ENCODE measurements around the gene LPAR3.

The LPAR3 gene, protein sequence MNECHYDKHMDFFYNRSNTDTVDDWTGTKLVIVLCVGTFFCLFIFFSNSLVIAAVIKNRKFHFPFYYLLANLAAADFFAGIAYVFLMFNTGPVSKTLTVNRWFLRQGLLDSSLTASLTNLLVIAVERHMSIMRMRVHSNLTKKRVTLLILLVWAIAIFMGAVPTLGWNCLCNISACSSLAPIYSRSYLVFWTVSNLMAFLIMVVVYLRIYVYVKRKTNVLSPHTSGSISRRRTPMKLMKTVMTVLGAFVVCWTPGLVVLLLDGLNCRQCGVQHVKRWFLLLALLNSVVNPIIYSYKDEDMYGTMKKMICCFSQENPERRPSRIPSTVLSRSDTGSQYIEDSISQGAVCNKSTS

GRCh38 chr1:84892705-84893618, at the start of gene LPAR3:
LPAR3 (minus strand) TSS chr1:84893206; CDS start chr1:84866120, 27,086 bp downstream.
- H3K27ac ChIP-seq (ENCODE audit: low read length): no peak within 1 kb of the TSS
- no peaks in the 10 kb centered on the region for H3K9me3 ChIP-seq (ENCODE audit: control insufficient read depth, insufficient read depth, low read length)
- H3K27me3 ChIP-seq (ENCODE audit: control insufficient read depth, insufficient read depth, low read length): peaks cover 5% of the 10 kb centered on the region; the same call in 1 of the 2 replicates
- DNase-seq (ENCODE audit: low read depth, low spot score): no peak
- WGBS (ENCODE audit: insufficient coverage, insufficient read length): no CpG with 5 or more reads among the region's 93 CpGs
- peak within 1 kb of the TSS; percentile 46; the same call in 1 of the 2 replicates for H3K4me3 ChIP-seq (ENCODE audit: low read length)
- peaks cover 5% of the 10 kb centered on the region; the same call in 1 of the 2 replicates for H3K4me1 ChIP-seq (ENCODE audit: control insufficient read depth, insufficient read depth, low read length)
- no peaks in the 10 kb centered on the region for H3K36me3 ChIP-seq (ENCODE audit: control insufficient read depth, insufficient read depth, low read length)

- H3K4me1 ChIP-seq (ENCODE audit: control insufficient read depth, insufficient read depth, low read length): no peaks in the 10 kb centered on the region
- H3K27ac ChIP-seq (ENCODE audit: low read length): no peak overlapping the region
These were observed 48.8 kb upstream of the LPAR3 start for GRCh38 chr1:84941843-84942242.

GRCh38 chr1:84940481-84940880, 47.5 kb upstream of the LPAR3 start:
- no peak for DNase-seq (ENCODE audit: low read depth, low spot score)
- Histone ChIP-seq H3K4me3 (ENCODE audit: low read length) (no peak overlapping the region), H3K36me3 (ENCODE audit: control insufficient read depth, insufficient read depth, low read length) (no peaks in the 10 kb centered on the region), H3K9me3 (ENCODE audit: control insufficient read depth, insufficient read depth, low read length) (no peaks in the 10 kb centered on the region), H3K27ac (ENCODE audit: low read length) (no peak overlapping the region), H3K27me3 (ENCODE audit: control insufficient read depth, insufficient read depth, low read length) (no peaks in the 10 kb centered on the region), H3K4me1 (ENCODE audit: control insufficient read depth, insufficient read depth, low read length) (no peaks in the 10 kb centered on the region)
- WGBS (ENCODE audit: insufficient coverage, insufficient read length): no CpG with 5 or more reads among the region's 4 CpGs

More at GRCh38 chr1:84941843-84942242, 48.8 kb upstream of the LPAR3 start:
- Histone ChIP-seq H3K27me3 (ENCODE audit: control insufficient read depth, insufficient read depth, low read length) (no peaks in the 10 kb centered on the region), H3K9me3 (ENCODE audit: control insufficient read depth, insufficient read depth, low read length) (no peaks in the 10 kb centered on the region), H3K36me3 (ENCODE audit: control insufficient read depth, insufficient read depth, low read length) (no peaks in the 10 kb centered on the region), H3K4me3 (ENCODE audit: low read length) (no peak overlapping the region)
- DNase-seq (ENCODE audit: low read depth, low spot score): no peak
- WGBS (ENCODE audit: insufficient coverage, insufficient read length): no CpG with 5 or more reads among the region's 1 CpG

GRCh38 chr1:84939761-84940160, 46.8 kb upstream of the LPAR3 start:
- no peak for DNase-seq (ENCODE audit: low read depth, low spot score)
- Histone ChIP-seq H3K4me1 (ENCODE audit: control insufficient read depth, insufficient read depth, low read length) (no peaks in the 10 kb centered on the region), H3K4me3 (ENCODE audit: low read length) (no peak overlapping the region), H3K27ac (ENCODE audit: low read length) (no peak overlapping the region), H3K36me3 (ENCODE audit: control insufficient read depth, insufficient read depth, low read length) (no peaks in the 10 kb centered on the region), H3K9me3 (ENCODE audit: control insufficient read depth, insufficient read depth, low read length) (no peaks in the 10 kb centered on the region), H3K27me3 (ENCODE audit: control insufficient read depth, insufficient read depth, low read length) (no peaks in the 10 kb centered on the region)
- WGBS (ENCODE audit: insufficient coverage, insufficient read length): no CpG with 5 or more reads among the region's 11 CpGs

GRCh38 chr1:84939151-84939550, 46.1 kb upstream of the LPAR3 start:
- no peak overlapping the region for H3K4me3 ChIP-seq (ENCODE audit: low read length)
- no peak for DNase-seq (ENCODE audit: low read depth, low spot score)
- no peaks in the 10 kb centered on the region for H3K9me3 ChIP-seq (ENCODE audit: control insufficient read depth, insufficient read depth, low read length)
- H3K36me3 ChIP-seq (ENCODE audit: control insufficient read depth, insufficient read depth, low read length): no peaks in the 10 kb centered on the region
- H3K27me3 ChIP-seq (ENCODE audit: control insufficient read depth, insufficient read depth, low read length): no peaks in the 10 kb centered on the region
- no peaks in the 10 kb centered on the region for H3K4me1 ChIP-seq (ENCODE audit: control insufficient read depth, insufficient read depth, low read length)
- WGBS (ENCODE audit: insufficient coverage, insufficient read length): no CpG with 5 or more reads among the region's 8 CpGs
- no peak overlapping the region for H3K27ac ChIP-seq (ENCODE audit: low read length)

DNA sequence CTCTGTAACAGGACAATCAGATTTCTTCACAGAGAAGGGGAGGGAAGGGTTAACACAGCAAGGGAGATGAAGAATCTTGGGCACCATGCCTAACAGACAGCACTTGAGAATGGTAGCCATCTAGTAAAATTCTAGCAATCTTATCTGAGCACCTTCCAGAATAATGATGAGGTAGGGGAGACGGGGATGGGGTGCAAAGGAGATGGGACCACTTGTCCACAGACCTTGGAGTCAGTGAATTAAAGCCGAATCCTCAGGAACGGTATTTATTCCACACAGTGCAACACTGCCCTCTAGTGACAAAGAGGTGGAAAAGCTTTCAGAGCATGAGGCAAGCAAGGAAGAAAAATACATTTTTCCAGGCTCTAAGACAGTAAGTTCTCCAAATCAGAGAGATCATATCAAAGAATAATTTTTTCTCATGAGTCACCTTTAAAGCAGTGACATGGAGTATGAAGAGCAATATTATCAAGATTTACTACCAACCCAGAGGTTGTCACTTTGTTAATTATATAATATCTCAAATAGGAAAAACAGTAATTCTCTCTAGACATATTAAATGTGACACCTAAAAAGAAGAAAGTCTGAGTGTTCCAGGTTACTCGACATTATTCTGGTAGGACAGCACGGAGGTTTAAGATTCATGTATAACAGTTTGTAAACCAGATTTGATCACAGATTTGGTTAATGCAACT, 43.3 kb upstream of the LPAR3 start:
- no peaks in the 10 kb centered on the region for H3K36me3 ChIP-seq (ENCODE audit: control insufficient read depth, insufficient read depth, low read length)
- no peak overlapping the region for H3K4me3 ChIP-seq (ENCODE audit: low read length)
- WGBS (ENCODE audit: insufficient coverage, insufficient read length): no CpG with 5 or more reads among the region's 5 CpGs

DNA sequence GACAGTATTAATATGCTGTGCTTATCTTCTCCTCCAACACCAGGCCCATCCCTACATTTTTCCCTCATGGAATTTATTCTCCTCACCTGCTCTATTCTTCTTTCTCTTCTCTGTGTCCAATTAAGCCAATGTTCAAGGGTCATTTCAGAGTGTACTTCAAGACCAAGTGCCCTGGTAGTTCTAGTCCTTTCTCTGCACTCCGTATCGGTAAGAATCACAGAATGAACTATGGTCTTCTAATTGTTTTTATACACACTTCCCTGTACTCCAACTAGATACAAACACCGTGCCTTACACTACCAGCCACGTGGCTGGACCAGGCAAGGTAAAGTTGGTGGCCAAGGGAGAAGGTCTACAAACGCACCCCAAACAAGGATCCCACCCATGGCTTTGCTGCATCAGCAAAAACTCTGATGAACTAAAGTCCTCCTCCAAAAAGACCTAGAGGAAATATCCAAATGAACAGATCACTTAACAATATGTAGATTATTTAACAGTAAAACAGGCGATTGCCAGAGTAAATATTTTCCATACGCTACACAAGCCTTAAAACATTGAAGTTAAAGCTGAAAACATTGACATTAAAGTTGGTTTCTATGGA, 40.1 kb upstream of the LPAR3 start:
- Histone ChIP-seq H3K9me3 (ENCODE audit: control insufficient read depth, insufficient read depth, low read length) (no peaks in the 10 kb centered on the region), H3K4me1 (ENCODE audit: control insufficient read depth, insufficient read depth, low read length) (peaks cover 2% of the 10 kb centered on the region; the same call in 1 of the 2 replicates), H3K27ac (ENCODE audit: low read length) (no peak overlapping the region), H3K36me3 (ENCODE audit: control insufficient read depth, insufficient read depth, low read length) (no peaks in the 10 kb centered on the region), H3K27me3 (ENCODE audit: control insufficient read depth, insufficient read depth, low read length) (no peaks in the 10 kb centered on the region), H3K4me3 (ENCODE audit: low read length) (no peak overlapping the region)
- DNase-seq (ENCODE audit: low read depth, low spot score): no peak
- WGBS (ENCODE audit: insufficient coverage, insufficient read length): no CpG with 5 or more reads among the region's 7 CpGs

More for the DNA sequence above, 43.3 kb upstream of the LPAR3 start:
- no peaks in the 10 kb centered on the region for H3K9me3 ChIP-seq (ENCODE audit: control insufficient read depth, insufficient read depth, low read length)
- DNase-seq (ENCODE audit: low read depth, low spot score): peak; percentile 27
- no peaks in the 10 kb centered on the region for H3K4me1 ChIP-seq (ENCODE audit: control insufficient read depth, insufficient read depth, low read length)
- H3K27me3 ChIP-seq (ENCODE audit: control insufficient read depth, insufficient read depth, low read length): no peaks in the 10 kb centered on the region
- H3K27ac ChIP-seq (ENCODE audit: low read length): no peak overlapping the region

GRCh38 chr1:84930831-84931230, 37.8 kb upstream of the LPAR3 start:
- H3K27ac ChIP-seq (ENCODE audit: low read length): no peak overlapping the region
- peaks cover 2% of the 10 kb centered on the region; the same call in 1 of the 2 replicates for H3K4me1 ChIP-seq (ENCODE audit: control insufficient read depth, insufficient read depth, low read length)
- H3K27me3 ChIP-seq (ENCODE audit: control insufficient read depth, insufficient read depth, low read length): no peaks in the 10 kb centered on the region
- DNase-seq (ENCODE audit: low read depth, low spot score): no peak
- no peaks in the 10 kb centered on the region for H3K36me3 ChIP-seq (ENCODE audit: control insufficient read depth, insufficient read depth, low read length)
- no CpG with 5 or more reads among the region's 2 CpGs for WGBS (ENCODE audit: insufficient coverage, insufficient read length)
- H3K9me3 ChIP-seq (ENCODE audit: control insufficient read depth, insufficient read depth, low read length): no peaks in the 10 kb centered on the region
- no peak overlapping the region for H3K4me3 ChIP-seq (ENCODE audit: low read length)

DNA sequence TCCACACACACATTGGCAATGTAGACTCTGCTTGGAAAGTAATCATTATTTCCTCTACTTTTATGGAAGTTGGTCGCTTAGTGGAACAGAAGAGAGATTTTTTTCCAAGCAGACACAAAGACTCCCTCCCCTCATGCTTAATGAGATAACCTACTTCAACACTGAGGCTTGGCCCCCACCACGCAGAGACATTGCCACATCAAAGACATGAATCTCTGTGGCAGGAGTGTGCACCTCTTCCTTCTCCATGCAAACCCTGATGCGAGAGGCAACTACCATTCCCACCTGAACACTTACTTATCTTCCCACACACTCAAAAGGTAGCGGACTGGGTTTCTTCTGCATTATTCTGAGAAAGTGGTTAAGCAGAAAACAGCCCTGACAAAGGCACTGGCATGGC, 37.3 kb upstream of the LPAR3 start:
- WGBS (ENCODE audit: insufficient coverage, insufficient read length): no CpG with 5 or more reads among the region's 4 CpGs
- no peak overlapping the region for H3K27ac ChIP-seq (ENCODE audit: low read length)
- no peak for DNase-seq (ENCODE audit: low read depth, low spot score)
- H3K36me3 ChIP-seq (ENCODE audit: control insufficient read depth, insufficient read depth, low read length): no peaks in the 10 kb centered on the region
- no peaks in the 10 kb centered on the region for H3K27me3 ChIP-seq (ENCODE audit: control insufficient read depth, insufficient read depth, low read length)
- no peaks in the 10 kb centered on the region for H3K9me3 ChIP-seq (ENCODE audit: control insufficient read depth, insufficient read depth, low read length)
- H3K4me1 ChIP-seq (ENCODE audit: control insufficient read depth, insufficient read depth, low read length): peaks cover 2% of the 10 kb centered on the region; the same call in 1 of the 2 replicates
- H3K4me3 ChIP-seq (ENCODE audit: low read length): no peak overlapping the region

DNA sequence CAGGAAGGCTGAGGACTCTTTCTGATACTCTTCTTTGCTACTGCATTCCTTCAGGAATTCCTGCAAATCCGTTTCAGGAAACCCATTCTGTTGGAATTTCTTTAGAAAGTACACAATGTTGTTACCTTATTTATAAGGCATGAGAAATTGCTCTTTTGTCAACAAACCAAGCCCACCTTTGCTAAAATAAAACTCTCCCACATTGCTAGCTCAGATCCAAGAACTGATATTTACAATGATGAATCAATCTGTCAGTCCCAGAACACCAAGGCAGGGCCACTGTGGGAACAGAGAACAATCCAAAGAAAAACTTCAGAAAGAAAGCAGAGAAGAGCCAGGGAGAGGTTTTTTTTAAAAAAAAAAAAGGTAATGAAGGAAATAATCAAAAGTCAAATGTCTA, 36.6 kb upstream of the LPAR3 start:
- no peak for DNase-seq (ENCODE audit: low read depth, low spot score)
- Histone ChIP-seq H3K4me1 (ENCODE audit: control insufficient read depth, insufficient read depth, low read length) (peaks cover 2% of the 10 kb centered on the region; the same call in 1 of the 2 replicates), H3K4me3 (ENCODE audit: low read length) (no peak overlapping the region), H3K27me3 (ENCODE audit: control insufficient read depth, insufficient read depth, low read length) (no peaks in the 10 kb centered on the region), H3K27ac (ENCODE audit: low read length) (no peak overlapping the region), H3K9me3 (ENCODE audit: control insufficient read depth, insufficient read depth, low read length) (no peaks in the 10 kb centered on the region), H3K36me3 (ENCODE audit: control insufficient read depth, insufficient read depth, low read length) (no peaks in the 10 kb centered on the region)
- no CpG with 5 or more reads among the region's 1 CpG for WGBS (ENCODE audit: insufficient coverage, insufficient read length)
